Ascending aorta (tissue), 2 donors: Measurements from ENCODE around the gene NHSL1. TPM values are rescaled to one million over a fixed set of nuclear protein-coding genes. Genes with fewer than 3 reads are reported as not detected.

Experiments used
- DNase-seq, 2 donors: peaks; one replicate each; pipeline ENCODE4 v3.0.0-alpha.2; 2019; ENCODE audit warnings: low spot score in 2 of 2
- H3K27ac ChIP-seq, 2 donors: fragments of 200-600 bp; sonication (generic); one replicate each; pipeline ENCODE4 v1.5.1; 2016 to 2017; ENCODE audit warnings: mild to moderate bottlenecking in 1 of 2
- H3K27me3 ChIP-seq: fragments of 200-600 bp; sonication (generic); one replicate; pipeline ENCODE4 v1.5.1; 2017
- H3K36me3 ChIP-seq, 2 donors: fragments of 200-600 bp; sonication (generic); one replicate each; pipeline ENCODE4 v1.5.1; 2016
- H3K4me1 ChIP-seq, 2 donors: fragments of 200-600 bp; sonication (generic); one replicate each; pipeline ENCODE4 v1.5.1; 2016 to 2017; ENCODE audit warnings: mild to moderate bottlenecking in 1 of 2
- H3K4me3 ChIP-seq, 2 donors: fragments of 200-600 bp; sonication (generic); one replicate each; pipeline ENCODE4 v1.5.1; 2016 to 2017; ENCODE audit warnings: mild to moderate bottlenecking in 1 of 2
- H3K9me3 ChIP-seq, 2 donors: fragments of 200-600 bp; sonication (generic); one replicate each; pipeline ENCODE4 v1.5.1; 2016
- intact Hi-C: fragments of 100-400 bp; cut with DNase I; formaldehyde crosslinking; loops from one replicate; pipeline ENCODE4 v1.15.1; 2023
- total RNA-seq: library from RNA; depleted of rRNA; stranded (reverse); fragments of >200 nt; gene quantifications from one replicate; pipeline ENCODE4 v1.1.0, GENCODE V29; 2016
- TF ChIP-seq, protein P1 (sequence below), 3 experiments: fragments of 200-600 bp in 2 of 3; fragments of 450-650 bp in 1 of 3; sonication (generic) in 2 of 3; IDR thresholded peaks; one replicate each; pipeline ENCODE4 v1.5.1; 2016 to 2019; ENCODE audit warnings: antibody characterized with exemption in 3 of 3, mild to moderate bottlenecking in 1 of 3, moderate library complexity in 1 of 3

The NHSL1 gene
- total RNA-seq, 1 donor from 2014 or later = 10.4 TPM

DNA sequence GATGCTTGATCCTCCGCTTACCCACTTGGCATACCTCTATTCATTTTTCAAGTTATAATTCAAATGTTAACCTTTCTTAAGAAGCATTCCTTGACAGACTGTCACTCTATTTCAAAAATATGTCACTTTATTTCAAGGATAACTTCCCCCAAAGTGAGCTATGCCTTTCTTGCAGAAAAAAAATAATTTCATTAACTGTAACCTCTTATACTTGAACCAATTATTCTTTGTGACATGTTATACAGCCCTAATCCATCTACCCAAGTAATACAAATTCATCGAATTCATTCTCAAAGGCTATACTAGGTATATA, 9.3 kb upstream of the NHSL1 start:
- Histone ChIP-seq H3K4me1 (no peaks in the 10 kb centered on the region), H3K27me3 (no peaks in the 10 kb centered on the region), H3K9me3 (no peaks in the 10 kb centered on the region), H3K36me3 (no peaks in the 10 kb centered on the region), H3K4me3 (no peak overlapping the region), H3K27ac (no peak overlapping the region)
- intact Hi-C loops = no loop called here
- DNase-seq = no peak
- TF ChIP-seq, protein P1, sequence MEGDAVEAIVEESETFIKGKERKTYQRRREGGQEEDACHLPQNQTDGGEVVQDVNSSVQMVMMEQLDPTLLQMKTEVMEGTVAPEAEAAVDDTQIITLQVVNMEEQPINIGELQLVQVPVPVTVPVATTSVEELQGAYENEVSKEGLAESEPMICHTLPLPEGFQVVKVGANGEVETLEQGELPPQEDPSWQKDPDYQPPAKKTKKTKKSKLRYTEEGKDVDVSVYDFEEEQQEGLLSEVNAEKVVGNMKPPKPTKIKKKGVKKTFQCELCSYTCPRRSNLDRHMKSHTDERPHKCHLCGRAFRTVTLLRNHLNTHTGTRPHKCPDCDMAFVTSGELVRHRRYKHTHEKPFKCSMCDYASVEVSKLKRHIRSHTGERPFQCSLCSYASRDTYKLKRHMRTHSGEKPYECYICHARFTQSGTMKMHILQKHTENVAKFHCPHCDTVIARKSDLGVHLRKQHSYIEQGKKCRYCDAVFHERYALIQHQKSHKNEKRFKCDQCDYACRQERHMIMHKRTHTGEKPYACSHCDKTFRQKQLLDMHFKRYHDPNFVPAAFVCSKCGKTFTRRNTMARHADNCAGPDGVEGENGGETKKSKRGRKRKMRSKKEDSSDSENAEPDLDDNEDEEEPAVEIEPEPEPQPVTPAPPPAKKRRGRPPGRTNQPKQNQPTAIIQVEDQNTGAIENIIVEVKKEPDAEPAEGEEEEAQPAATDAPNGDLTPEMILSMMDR (IDR thresholded peaks at IDR 0.05) = no peak

DNA sequence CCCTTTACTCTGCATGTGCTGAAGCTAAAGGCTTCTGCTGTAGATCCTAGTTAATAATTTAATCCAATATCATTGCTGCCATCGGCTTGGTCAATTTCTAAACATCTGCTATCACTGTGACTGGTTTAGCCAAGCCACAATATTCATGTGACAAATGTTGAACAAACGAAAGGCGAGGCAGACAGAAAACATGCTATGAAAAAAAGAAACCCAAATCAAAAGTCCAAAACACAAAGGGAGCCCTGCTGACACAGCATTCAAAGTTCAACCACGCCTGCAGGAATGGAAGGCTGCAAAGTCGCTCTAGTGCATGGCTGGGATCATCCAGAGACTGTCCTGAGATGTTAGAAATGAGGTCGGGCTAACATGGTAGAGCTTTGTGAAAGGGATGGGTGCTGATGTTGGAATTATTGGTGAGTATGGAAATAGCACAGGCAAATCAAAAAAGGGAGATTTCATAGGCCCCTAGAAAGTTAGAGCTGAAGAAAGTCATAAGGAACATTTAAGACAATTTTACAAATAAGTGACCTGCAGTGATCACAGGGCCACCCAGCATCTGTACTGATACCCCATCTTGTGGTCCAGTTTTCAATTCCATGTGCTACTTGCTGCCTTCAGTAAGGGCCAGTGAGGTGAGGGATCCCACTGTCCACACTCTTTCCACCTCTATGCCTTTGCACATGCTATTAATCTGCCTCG, 8.8 kb upstream of the NHSL1 start:
- H3K27me3 ChIP-seq = no peaks in the 10 kb centered on the region
- no peaks in the 10 kb centered on the region for H3K4me1 ChIP-seq
- H3K36me3 ChIP-seq = no peaks in the 10 kb centered on the region
- TF ChIP-seq, protein P1 (IDR thresholded peaks at IDR 0.05) = no peak
- H3K4me3 ChIP-seq = no peak overlapping the region
- H3K9me3 ChIP-seq = no peaks in the 10 kb centered on the region
- no peak for DNase-seq
- no peak overlapping the region for H3K27ac ChIP-seq
- intact Hi-C loops = no loop called here

DNA sequence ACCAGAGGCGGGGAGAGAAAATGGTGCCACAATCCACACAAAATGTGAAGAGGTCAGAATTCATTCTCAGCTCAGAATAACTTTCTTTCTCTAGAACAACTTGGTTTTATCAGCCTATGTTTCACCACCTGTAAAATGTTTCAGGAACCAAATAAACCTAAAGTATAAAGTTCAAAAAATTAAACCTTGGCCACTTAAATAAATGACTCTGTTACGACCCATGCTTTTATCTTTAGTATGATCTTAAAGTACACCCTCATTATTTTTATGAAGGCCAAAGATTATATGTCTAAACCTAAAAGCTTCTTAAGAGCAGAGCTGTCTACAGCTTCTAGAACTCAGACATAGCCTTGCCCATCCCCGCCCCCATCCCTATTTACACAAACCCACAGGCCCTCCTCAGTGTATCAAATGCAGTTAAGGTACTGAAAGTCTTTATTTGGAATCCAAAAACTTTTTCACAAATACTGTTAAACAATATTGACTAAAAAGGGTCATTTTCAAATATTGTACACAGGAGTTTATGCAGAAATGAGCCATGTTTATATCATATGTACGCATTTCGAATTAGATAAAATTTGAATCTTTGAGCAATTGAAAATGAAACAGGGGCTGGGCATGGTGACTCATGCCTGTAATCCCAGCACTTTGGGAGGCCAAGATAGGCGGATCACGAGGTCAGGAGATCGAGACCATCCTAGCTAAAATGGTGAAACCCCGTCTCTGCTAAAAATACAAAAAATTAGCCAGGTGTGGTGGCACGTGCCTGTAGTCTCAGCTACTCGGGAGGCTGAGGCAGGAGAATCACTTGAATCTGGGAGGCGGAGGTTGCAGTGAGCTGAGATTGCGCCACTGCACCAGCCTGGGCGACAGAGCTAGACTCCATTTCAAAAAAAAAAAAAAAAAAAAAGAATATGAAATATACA, 5.7 kb upstream of the NHSL1 start:
- TF ChIP-seq, protein P1 (IDR thresholded peaks at IDR 0.05) = no peak
- Histone ChIP-seq H3K36me3 (no peaks in the 10 kb centered on the region), H3K27ac (no peak overlapping the region), H3K27me3 (no peaks in the 10 kb centered on the region), H3K9me3 (no peaks in the 10 kb centered on the region), H3K4me3 (no peak overlapping the region), H3K4me1 (no peaks in the 10 kb centered on the region)
- intact Hi-C loops = no loop called here
- no peak for DNase-seq

DNA sequence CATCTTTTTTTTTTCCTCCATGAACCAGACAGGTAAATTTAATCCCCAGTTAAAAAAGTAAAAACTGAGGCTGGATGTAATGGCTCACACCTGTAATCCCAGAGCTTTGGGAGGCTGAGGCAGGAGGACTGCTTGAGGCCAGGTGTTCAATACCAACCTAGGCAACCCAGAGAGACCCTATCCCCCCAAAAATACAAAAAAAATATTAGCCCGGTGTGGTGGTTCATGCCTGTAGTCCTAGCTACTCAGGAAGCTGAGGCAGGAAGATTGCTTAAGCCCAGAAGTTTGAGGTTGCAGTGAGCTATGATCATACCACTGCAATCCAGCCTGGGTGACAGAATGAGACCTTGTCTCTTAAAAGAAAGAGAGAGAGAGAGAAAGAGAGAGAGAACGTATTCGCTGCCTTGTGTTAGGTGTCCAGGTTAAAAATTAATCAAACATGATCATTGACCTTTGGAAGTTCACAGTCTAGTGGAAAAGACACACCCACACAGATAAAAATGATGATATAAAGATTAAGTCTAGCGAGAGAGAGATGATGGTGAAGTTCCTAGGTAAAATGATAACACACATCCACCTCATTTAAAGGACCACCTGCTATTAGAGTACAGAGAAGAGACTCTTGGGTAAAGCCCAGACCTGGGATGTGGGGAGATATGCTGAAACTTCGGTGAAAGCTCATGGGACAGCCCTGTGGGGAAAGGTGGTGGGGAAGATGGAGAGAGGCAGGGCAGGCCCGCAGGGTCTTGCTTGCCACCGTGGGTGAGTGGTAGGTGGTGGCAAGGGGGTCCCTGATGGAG, 4.8 kb upstream of the NHSL1 start:
- Histone ChIP-seq H3K27me3 (no peaks in the 10 kb centered on the region), H3K9me3 (no peaks in the 10 kb centered on the region), H3K36me3 (no peaks in the 10 kb centered on the region), H3K27ac (no peak overlapping the region), H3K4me1 (no peaks in the 10 kb centered on the region), H3K4me3 (no peak overlapping the region)
- intact Hi-C loops = no loop called here
- TF ChIP-seq, protein P1 (IDR thresholded peaks at IDR 0.05) = no peak
- DNase-seq = no peak

DNA sequence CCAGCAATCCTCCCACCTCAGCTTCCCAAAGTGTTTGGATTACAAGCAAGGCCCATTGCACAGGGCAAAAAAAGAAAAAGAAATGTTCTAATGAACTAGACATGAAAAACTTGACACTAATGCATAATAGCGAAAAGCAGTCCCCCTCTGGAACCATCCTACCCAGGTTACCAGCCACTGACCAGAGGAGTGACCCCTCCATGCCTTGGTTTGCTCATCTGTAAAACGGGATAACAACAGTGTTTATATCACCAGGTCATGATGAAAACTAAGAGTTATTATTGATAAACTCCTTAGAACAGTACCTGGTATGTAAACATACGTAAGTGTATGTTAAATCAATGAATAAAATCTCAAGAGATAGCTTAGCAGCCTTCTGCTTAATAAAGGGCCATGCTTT, 3.3 kb upstream of the NHSL1 start:
- DNase-seq = no peak
- Histone ChIP-seq H3K36me3 (no peaks in the 10 kb centered on the region), H3K4me1 (no peaks in the 10 kb centered on the region), H3K9me3 (no peaks in the 10 kb centered on the region), H3K4me3 (no peak overlapping the region), H3K27ac (no peak overlapping the region), H3K27me3 (no peaks in the 10 kb centered on the region)
- intact Hi-C loops = no loop called here
- TF ChIP-seq, protein P1 (IDR thresholded peaks at IDR 0.05) = no peak
